IMR-90 (cell line): ENCODE results near the gene GABARAPL2. TPM values are rescaled to one million over a fixed set of nuclear protein-coding genes. Genes with fewer than 3 reads are reported as not detected.

Experiments used
- ATAC-seq: fragments of 200-7000 bp; cut with Tn5 transposase; 2 replicates; pipeline ENCODE4 v1.9.1; 2020; ENCODE audit warnings: low read depth, mild to moderate bottlenecking, moderate library complexity
- BruUV-seq: library from RNA; stranded (reverse); fragments of 400-500 nt; replicated peaks from 2 replicates; lab custom pipeline; 2021; lab: Mats Ljungman, UMichigan
- CTCF ChIA-PET: fragments of 300-600 bp; formaldehyde crosslinking; extraction: SDS; loops from one replicate; lab custom pipeline; 2021; ENCODE audit warnings: antibody characterized with exemption; lab: Yijun Ruan, JAX
- POLR2A ChIA-PET: fragments of 300-600 bp; sonication (Branson Sonifier 250); formaldehyde crosslinking; loops from one replicate; lab custom pipeline; 2022; ENCODE audit warnings: antibody characterized with exemption; ENCODE audit not compliant: unreplicated experiment; lab: Charles Lee
- DNase-seq: peaks from one replicate; pipeline ENCODE4 v3.0.0; 2013
- H2AFZ ChIP-seq: replicated peaks from 2 replicates; pipeline ENCODE3; 2013; ENCODE audit warnings: low read length, mild to moderate bottlenecking; ENCODE audit not compliant: poor library complexity
- H2AK5ac ChIP-seq: 2 replicates; pipeline ENCODE4 v1.6.1; 2013; ENCODE audit warnings: low read depth, low read length, inconsistent platforms
- H2AK9ac ChIP-seq: replicated peaks from 2 replicates; pipeline ENCODE3; 2013; ENCODE audit warnings: mild to moderate bottlenecking, low read depth, low read length, moderate library complexity; ENCODE audit not compliant: poor library complexity
- H2BK120ac ChIP-seq: 2 replicates; pipeline ENCODE4 v1.6.1; 2013; ENCODE audit warnings: low read depth, low read length, inconsistent platforms
- H2BK15ac ChIP-seq: 3 replicates; pipeline ENCODE4 v1.6.1; 2013; ENCODE audit warnings: low read depth, low read length, inconsistent platforms
- H2BK20ac ChIP-seq: 2 replicates; pipeline ENCODE4 v1.6.1; 2013; ENCODE audit warnings: low read depth, mild to moderate bottlenecking, inconsistent platforms, low read length, moderate library complexity
- H2BK5ac ChIP-seq: 2 replicates; pipeline ENCODE4 v1.6.1; 2013; ENCODE audit warnings: mild to moderate bottlenecking, low read depth, low read length, inconsistent platforms; ENCODE audit not compliant: poor library complexity, severe bottlenecking
- H3K14ac ChIP-seq: replicated peaks from 2 replicates; pipeline ENCODE4 v1.6.1; 2013; ENCODE audit warnings: low read depth, low read length, inconsistent platforms
- H3K18ac ChIP-seq: 2 replicates; pipeline ENCODE4 v1.6.1; 2013; ENCODE audit warnings: low read depth, low read length, control low read depth
- H3K23ac ChIP-seq: 2 replicates; pipeline ENCODE4 v1.6.1; 2013; ENCODE audit warnings: low read depth, low read length, inconsistent platforms
- H3K27ac ChIP-seq: 2 replicates; pipeline ENCODE4 v1.5.1; 2013; ENCODE audit warnings: mild to moderate bottlenecking, control low read depth, low read length; ENCODE audit not compliant: insufficient read depth
- H3K27me3 ChIP-seq: 2 replicates; pipeline ENCODE4 v1.6.1; 2013; ENCODE audit warnings: low read length; ENCODE audit not compliant: control insufficient read depth, insufficient read depth
- H3K36me3 ChIP-seq: 2 replicates; pipeline ENCODE4 v1.6.1; 2013; ENCODE audit warnings: low read length, mixed read lengths; ENCODE audit not compliant: control insufficient read depth, insufficient read depth
- H3K4ac ChIP-seq: 2 replicates; pipeline ENCODE4 v1.6.1; 2013; ENCODE audit warnings: low read depth, low read length, inconsistent platforms
- H3K4me1 ChIP-seq: 2 replicates; pipeline ENCODE4 v1.6.1; 2013; ENCODE audit warnings: low read length, mixed read lengths; ENCODE audit not compliant: control insufficient read depth, insufficient read depth
- H3K4me2 ChIP-seq: 2 replicates; pipeline ENCODE4 v1.6.1; 2013; ENCODE audit warnings: low read depth, mild to moderate bottlenecking, control low read depth, low read length, moderate library complexity
- H3K4me3 ChIP-seq: 2 replicates; pipeline ENCODE4 v1.5.1; 2013; ENCODE audit warnings: low read depth, mild to moderate bottlenecking, control low read depth, low read length, moderate library complexity; ENCODE audit not compliant: insufficient read depth
- H3K56ac ChIP-seq: 2 replicates; pipeline ENCODE4 v1.6.1; 2013; ENCODE audit warnings: low read length, inconsistent platforms; ENCODE audit not compliant: insufficient read depth; ENCODE audit errors: extremely low read depth
- H3K79me1 ChIP-seq, 2 experiments: 2 replicates each; pipeline ENCODE4 v1.6.1; 2013; ENCODE audit warnings: low read length in 2 of 2, inconsistent platforms in 1 of 2, low read depth in 1 of 2
- H3K9ac ChIP-seq: 2 replicates; pipeline ENCODE4 v1.6.1; 2013; ENCODE audit warnings: low read depth, low read length, control low read depth
- H3K9me1 ChIP-seq: 2 replicates; pipeline ENCODE4 v1.6.1; 2013; ENCODE audit warnings: low read length, inconsistent platforms; ENCODE audit not compliant: insufficient read depth
- H3K9me3 ChIP-seq: 2 replicates; pipeline ENCODE4 v1.6.1; 2013; ENCODE audit warnings: low read length; ENCODE audit not compliant: control insufficient read depth, insufficient read depth
- H4K20me1 ChIP-seq: 2 replicates; pipeline ENCODE4 v1.6.1; 2013; ENCODE audit warnings: low read length, inconsistent platforms; ENCODE audit not compliant: insufficient read depth
- H4K5ac ChIP-seq: 2 replicates; pipeline ENCODE4 v1.6.1; 2013; ENCODE audit warnings: mild to moderate bottlenecking, low read depth, low read length, control low read depth
- H4K8ac ChIP-seq, 2 experiments: 2 replicates each; pipeline ENCODE4 v1.6.1; 2013; ENCODE audit warnings: low read depth in 2 of 2, low read length in 2 of 2, control low read depth in 1 of 2, inconsistent platforms in 1 of 2
- H4K91ac ChIP-seq: 2 replicates; pipeline ENCODE4 v1.6.1; 2013; ENCODE audit warnings: low read depth, low read length, inconsistent platforms; ENCODE audit not compliant: insufficient read depth
- CHD1 ChIP-seq: IDR thresholded peaks from 2 replicates; pipeline ENCODE4 v1.6.1; 2012; ENCODE audit warnings: low read depth, low read length, improper control_type of control experiment
- CTCF ChIP-seq: conservative IDR thresholded peaks from 2 replicates; pipeline ENCODE4 v1.5.1; 2012; ENCODE audit warnings: mild to moderate bottlenecking, low read depth, low read length, improper control_type of control experiment
- MAZ ChIP-seq: IDR thresholded peaks from 2 replicates; pipeline ENCODE4 v1.6.1; 2012; ENCODE audit warnings: low read depth, mild to moderate bottlenecking, low read length, improper control_type of control experiment, moderate library complexity, borderline replicate concordance
- NFE2L2 ChIP-seq: fragments of 150-350 bp; IDR thresholded peaks from 2 replicates; pipeline ENCODE4 v1.6.1; 2016; ENCODE audit warnings: low read depth, mild to moderate bottlenecking, low read length
- POLR2A ChIP-seq: IDR thresholded peaks from 2 replicates; pipeline ENCODE4 v1.6.1; 2012; ENCODE audit warnings: mild to moderate bottlenecking, low read depth, low read length
- RAD21 ChIP-seq: IDR thresholded peaks from 2 replicates; pipeline ENCODE4 v1.6.1; 2012; ENCODE audit warnings: low read length, improper control_type of control experiment
- WGBS, 2 experiments: methylation state at CpG; one replicate each; pipeline versions ENCODE4 v1.1.5 to v1.1.7; 2013; ENCODE audit warnings: missing lambda C conversion rate in 2 of 2; ENCODE audit not compliant: insufficient read length in 1 of 2; ENCODE audit errors: extremely low coverage in 2 of 2; 5-methylcytosine and 5-hydroxymethylcytosine counted together
- dilution Hi-C: fragments of 300-500 bp; cut with HindIII; formaldehyde crosslinking; loops from one replicate; pipeline ENCODE4 v1.14.3; 2018; ENCODE audit warnings: low sequenced_read_pairs; ENCODE audit not compliant: unreplicated experiment
- in situ Hi-C: fragments of 300-500 bp; cut with MboI; formaldehyde crosslinking; loops from 3 replicates; pipeline ENCODE4 v1.14.3; 2019; ENCODE audit warnings: low sequenced_read_pairs, inconsistent platforms, mixed read lengths
- intact Hi-C: fragments of 100-400 bp; cut with micrococcal nuclease; formaldehyde crosslinking; loops from 2 replicates; pipeline ENCODE4 v1.10.0; 2022
- polyA plus RNA-seq, 3 experiments: library from polyadenylated mRNA; depleted of rRNA; stranded (reverse); fragments of >200 nt; gene quantifications; 2 replicates each; pipeline ENCODE4 v1.2.3, GENCODE V29; 2012; ENCODE audit warnings: low replicate concordance in 1 of 3
- total RNA-seq: library from RNA; depleted of rRNA; stranded (reverse); fragments of >200 nt; gene quantifications from 2 replicates; pipeline ENCODE4 v1.2.3, GENCODE V29; 2012

Gene GABARAPL2
- total and polyA plus RNA-seq, 2 of the 4 experiments (the other 2 are of a cell fraction), result 33.3 to 65.9 TPM

- in situ Hi-C loops (no loop called here), intact Hi-C loops (no loop called here)
- no peak overlapping the region for H3K4ac ChIP-seq
Observed at GRCh38 chr16:75573955-75574354, 7.8 kb downstream of the GABARAPL2 start.

More at GRCh38 chr16:75573955-75574354, 7.8 kb downstream of the GABARAPL2 start:
- no peak overlapping the region for H2BK5ac ChIP-seq
- H3K79me1 ChIP-seq, result peaks cover 19 to 55% of the 10 kb centered on the region in 2 experiments; a peak in 3 of 4 replicates
- H2AK5ac ChIP-seq, result no peak overlapping the region
- no peak overlapping the region for H2BK15ac ChIP-seq
- no peak overlapping the region for H4K5ac ChIP-seq
- H4K20me1 ChIP-seq, result no peaks in the 10 kb centered on the region; the same call in 1 of the 2 replicates
- H3K14ac ChIP-seq, result no peak overlapping the region
- no peaks in the 10 kb centered on the region for H3K9me3 ChIP-seq
- H3K4me1 ChIP-seq, result 0 out of 2 replicates have a peak, but pooled peaks cover 2% of the 10 kb centered on the region
- TF ChIP-seq POLR2A (no peak), CTCF (no peak), RAD21 (no peak), CHD1 (no peak), MAZ (no peak), NFE2L2 (no peak)
- ATAC-seq (no peak), DNase-seq (no peak)
- no peak overlapping the region for H3K18ac ChIP-seq
- H3K23ac ChIP-seq, result no peak overlapping the region
- H4K8ac ChIP-seq, result no peak overlapping the region
- no peak overlapping the region for H3K27ac ChIP-seq
- 95% methylated on average over 4 of the region's 5 CpGs; no CpG with 5 or more reads in 1 of the 2 experiments for WGBS, 2 experiments
- H2BK20ac ChIP-seq, result no peak overlapping the region
- peaks cover 71% of the 10 kb centered on the region for H3K36me3 ChIP-seq
- H2BK120ac ChIP-seq, result no peak overlapping the region
- no peak overlapping the region for H3K56ac ChIP-seq
- H3K4me3 ChIP-seq, result no peak overlapping the region
- no peak overlapping the region for H3K9ac ChIP-seq
- dilution Hi-C loops, result no loop called here
- no TSS peak for BruUV-seq
- H4K91ac ChIP-seq, result no peak overlapping the region
- peaks cover 9% of the 10 kb centered on the region; the same call in 1 of the 2 replicates for H3K9me1 ChIP-seq
- H3K27me3 ChIP-seq, result no peaks in the 10 kb centered on the region
- H2AK9ac ChIP-seq, result no peak overlapping the region
- H2AFZ ChIP-seq, result no peak overlapping the region
- ChIA-PET CTCF (interaction anchor here (1.2 kb wide), 1 partner anchor 57 kb away, joined by 3 read pairs; no protein-coding TSS in a partner anchor), POLR2A (no interaction called here)
- no peak overlapping the region for H3K4me2 ChIP-seq
